Hematopoietic multipotent progenitor cell treated with erythropoietin and hydrocortisone succinate and interleukin-3 and kit ligand, for 15 days (in vitro differentiated cells): ENCODE measurements around the gene GSPT1.
"Not testable (repeated sequence)": the region's sequence is repeated elsewhere in the genome, so short reads cannot be mapped to it uniquely, and the experiment has no call there.

ENCODE experiments used
- DNase-seq: peaks from one replicate; pipeline ENCODE4 v3.0.0-alpha.2; 2015; ENCODE audit warnings: low spot score

Gene GSPT1

DNA sequence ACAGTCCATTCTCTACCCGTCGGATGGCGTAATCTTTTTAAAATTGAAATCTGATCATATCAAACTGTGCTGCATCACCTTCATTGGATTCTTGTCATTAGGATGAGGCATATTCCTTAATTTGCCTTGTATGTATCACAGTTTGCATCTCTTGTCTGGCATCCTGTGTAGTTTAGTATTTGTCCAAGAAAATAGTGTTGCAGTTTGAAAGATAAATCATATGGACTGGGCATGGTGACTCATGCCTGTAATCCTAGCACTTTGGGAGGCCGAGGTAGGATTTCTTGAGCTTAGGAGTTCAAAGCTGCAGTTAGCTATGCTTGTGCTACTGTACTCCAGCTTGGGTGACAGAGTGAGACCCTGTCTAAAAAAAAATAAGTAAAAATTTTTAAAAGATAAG lies 58.6 kb downstream of the GSPT1 start:
- DNase-seq: no peak

GRCh38 chr16:11852092-11852809 lies 63.5 kb downstream of the GSPT1 start:
- no peak for DNase-seq

DNA sequence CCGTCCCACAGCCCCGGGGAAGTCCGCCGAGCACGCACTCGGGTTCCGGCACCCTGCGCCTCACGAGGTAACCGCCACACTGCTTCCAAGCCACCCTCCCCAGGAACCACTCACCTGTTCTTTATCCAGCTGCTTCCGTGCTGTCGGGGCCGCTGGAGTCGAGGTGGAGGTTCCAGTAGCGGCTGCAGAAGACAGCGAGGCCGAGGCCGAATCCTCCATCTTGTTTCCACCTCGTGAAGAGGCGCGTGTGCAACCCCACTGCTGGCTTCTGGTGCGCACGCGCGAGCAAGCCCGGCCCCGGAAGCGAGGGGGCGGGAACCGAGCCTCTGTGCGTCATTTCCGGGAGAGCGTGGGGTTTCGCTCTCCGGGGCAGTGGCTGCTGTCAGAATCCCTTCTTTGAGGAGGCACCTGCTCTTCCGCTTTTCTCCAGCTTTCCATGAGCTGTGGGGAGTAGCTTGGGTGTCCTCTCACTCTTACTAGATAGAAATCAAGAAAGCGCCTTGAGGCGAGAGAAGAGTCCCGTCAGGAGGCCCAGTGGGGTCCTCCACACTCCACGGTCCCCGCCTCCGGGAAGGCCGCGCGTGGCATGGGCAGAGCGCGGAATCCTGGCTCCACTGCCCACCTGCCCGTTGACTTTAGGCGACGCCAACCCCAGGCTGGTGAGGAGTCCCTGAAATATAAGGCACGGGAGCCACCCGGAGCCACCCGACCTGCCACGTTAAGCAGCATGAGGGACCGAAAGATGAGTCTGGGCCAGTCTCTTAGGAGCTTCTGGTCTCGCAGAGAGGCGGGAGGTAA lies 64.3 kb downstream of the GSPT1 start, which contains the start of gene RSL1D1:
TSS of gene RSL1D1 (minus strand) at position 249 of the 798 bp plus-strand sequence. CDS start at position 219, 30 bp downstream.
- peak; percentile 96 for DNase-seq

DNA sequence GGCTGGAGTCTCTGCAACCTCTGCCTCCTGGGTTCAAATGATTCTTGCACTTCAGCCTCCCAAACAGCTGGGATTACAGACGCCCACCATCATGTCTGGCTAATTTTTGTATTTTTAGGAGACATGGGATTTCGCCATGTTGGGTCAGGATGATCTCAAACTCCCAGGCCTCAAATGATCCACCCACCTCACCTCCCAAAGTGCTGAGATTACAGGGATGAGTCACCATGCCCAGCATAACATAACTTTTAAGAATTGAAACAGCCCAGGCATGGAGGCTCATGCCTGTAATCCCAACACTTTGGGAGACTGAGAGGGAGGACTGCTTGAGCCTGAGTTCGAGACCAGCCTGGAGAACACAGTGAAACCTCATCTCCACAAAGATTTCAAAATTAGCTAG lies 66.9 kb downstream of the GSPT1 start:
- no peak for DNase-seq

DNA sequence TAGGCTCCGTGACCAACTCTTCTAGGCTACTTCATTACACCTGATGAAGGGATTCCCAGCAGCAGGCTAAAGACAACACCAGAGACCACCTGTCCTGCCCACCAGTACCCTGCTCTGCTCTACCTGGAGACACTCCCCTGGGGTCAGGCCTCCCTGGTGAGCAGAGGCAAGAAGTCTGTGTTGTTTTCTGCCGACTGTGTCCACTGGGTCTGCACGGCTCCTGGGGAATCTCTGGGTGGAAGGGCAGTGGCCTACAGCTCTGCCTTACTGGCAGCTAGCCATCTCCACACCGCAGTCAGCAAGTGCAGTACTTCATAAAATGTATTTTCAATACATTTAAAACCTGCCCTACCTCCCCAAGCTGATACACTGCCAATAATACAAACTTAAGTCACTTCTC lies 71.3 kb downstream of the GSPT1 start:
- DNase-seq: no peak

GRCh38 chr16:11843861-11844260 lies 71.9 kb downstream of the GSPT1 start:
- DNase-seq: no peak

DNA sequence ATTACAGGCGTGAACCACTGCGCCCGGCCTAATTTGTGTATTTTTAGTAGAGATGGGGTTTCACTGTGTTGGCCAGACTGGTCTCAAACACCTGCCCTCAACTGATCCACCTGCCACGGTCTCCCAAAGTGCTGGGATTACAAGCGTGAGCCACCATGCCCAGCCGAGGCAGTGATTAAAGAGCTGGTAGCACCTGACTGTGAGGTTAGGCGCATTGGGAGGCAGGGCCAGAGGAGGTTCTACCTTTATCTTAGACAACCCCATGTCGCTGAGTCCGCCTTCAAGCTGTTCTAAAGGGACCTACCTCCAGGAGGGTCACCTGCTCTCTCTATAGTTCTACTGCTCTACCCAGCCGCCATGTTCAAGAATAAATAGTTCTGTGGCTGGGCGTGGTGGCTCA lies 72.5 kb downstream of the GSPT1 start:
- no peak for DNase-seq

GRCh38 chr16:11841026-11841425 lies 74.7 kb downstream of the GSPT1 start:
- DNase-seq: no peak

GRCh38 chr16:11836650-11837244 lies 79.0 kb downstream of the GSPT1 start:
- DNase-seq: no peak

DNA sequence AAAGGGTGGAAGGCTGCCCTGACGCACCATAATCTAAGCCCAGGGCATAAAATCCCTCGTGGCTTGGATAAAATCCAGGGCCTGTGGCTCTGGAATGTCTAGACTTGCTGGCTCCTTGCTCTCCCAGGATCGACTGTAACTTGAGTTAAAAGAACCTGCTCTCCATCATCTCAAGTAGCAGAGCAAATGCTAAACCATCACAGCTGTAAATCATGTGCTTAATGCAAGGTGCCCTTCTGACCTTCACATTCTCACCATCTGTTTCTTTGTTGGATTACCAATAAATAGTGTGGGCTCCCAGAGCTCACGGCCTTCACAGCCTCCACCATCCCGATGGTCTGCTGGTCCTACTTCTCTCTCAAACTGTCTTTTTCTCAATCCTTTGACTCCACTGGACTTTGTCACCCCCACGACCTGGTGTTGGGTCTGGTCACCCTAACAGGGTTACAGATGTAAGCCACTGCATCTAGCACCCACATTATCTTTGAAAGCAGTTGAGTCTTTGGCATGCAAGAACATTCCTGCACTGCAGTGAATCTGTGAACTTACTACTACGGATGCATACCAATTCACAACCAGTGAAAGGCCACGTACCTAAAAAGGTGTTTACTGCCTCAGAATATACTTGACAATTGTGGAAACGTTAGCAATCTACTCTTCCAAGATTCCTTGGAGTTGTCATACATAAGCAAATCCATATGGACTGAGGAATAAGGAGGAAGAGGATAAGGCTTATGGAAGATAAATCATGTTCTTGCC lies 79.7 kb downstream of the GSPT1 start:
- no peak for DNase-seq

GRCh38 chr16:11835309-11835708 lies 80.4 kb downstream of the GSPT1 start:
- no peak for DNase-seq

DNA sequence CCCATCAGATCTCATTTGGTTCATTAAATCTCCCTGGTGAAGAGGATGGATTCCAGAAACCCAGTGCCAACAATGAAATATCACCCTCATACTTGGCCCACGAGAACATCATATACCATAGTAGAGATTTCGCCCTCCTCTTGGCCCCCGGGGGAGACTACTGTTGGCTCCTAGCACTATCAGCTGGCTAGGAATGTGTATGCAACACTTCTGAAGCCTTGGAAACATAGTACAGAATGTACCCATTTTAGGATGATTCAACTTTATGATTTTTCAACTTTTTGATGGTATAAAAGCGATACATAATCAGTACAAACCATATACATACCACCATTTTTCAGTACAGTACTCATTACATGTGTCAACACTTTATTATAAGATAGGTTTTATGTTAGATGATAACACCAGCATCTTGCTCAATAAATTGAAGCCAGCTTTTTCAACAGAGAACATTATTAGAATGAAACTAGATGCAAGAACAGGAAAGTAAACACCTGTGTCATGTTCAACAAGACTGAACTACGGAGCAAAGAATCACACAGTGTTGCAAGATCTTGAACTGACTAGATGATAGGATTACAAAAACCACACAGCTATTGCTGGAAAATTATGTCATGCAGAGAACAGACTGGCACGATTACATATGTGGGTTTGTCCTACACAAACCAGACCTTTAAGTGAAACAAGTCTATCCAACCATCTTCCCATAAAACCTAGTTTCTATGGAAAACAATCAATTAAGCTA lies 81.6 kb downstream of the GSPT1 start:
- DNase-seq: no peak

DNA sequence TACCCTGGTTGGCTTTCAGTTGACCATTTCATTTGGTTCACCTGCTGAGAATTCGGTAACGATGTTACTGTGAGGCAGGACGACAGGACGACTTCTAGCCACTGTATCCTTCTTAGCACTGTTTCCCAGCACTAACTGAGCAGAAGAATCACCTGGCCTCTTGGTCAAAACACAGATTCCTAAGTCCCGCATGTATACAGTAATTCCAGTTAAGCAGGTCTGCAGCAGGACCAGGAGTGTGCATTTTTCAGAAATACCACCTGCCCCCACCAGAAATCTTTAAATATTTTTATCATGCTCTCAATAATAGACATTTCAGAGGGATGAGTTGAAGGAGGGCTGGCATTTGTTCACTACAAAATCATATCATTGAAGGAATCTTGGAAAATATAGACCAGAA lies 87.1 kb downstream of the GSPT1 start:
- no peak for DNase-seq

DNA sequence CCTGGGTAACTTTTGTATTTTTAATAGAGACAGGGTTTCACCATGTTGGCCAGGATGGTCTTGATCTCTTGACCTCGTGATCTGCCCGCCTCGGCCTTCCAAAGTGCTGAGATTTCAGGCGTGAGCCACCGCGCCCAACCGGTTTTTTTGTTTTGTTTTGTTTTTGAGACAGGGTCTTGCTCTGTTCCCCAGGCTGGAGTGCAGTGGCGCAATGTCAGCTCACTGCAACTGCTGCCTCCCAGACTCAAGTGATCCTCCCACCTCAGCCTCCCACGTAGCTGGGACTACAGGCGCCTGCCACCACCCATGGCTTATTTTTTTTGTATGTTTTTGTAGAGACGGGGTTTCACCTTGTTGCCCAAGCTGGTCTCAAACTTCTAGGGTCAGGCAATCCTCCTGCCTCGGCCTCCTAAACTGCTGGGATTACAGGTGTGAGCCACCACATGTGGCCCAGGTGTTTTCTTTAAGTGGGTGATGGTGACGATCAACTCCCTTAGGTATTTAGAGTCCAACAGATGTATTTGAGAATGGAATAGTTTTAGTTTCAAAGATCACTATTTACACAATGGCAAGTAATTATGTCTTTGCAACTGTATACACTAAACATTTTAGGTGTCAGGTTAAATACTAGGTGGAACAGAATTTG lies 90.1 kb downstream of the GSPT1 start:
- not testable (repeated sequence) for DNase-seq

GRCh38 chr16:11824362-11824761 lies 91.4 kb downstream of the GSPT1 start:
- DNase-seq: no peak

- DNase-seq: not testable (repeated sequence)
These were observed 92.1 kb downstream of the GSPT1 start for GRCh38 chr16:11823645-11824044.

DNA sequence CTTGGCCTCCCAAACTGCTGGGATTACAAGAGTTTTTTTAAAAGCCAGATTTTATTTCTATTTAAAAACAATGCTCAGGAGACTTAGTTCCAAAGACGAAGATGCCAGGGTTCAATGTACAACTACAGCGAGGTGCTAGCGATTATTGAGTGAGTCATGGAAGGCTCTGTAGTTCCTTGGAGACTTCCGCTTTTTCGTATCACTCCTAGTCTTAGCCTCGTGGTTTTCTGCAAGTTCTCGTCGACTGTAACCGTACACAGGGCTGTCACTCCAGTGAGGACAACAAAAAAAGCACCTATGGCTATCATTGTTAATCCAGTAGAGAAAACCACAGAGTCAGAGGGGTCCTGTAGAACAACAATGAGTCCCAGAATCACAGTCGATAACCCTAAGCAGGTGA lies 96.0 kb downstream of the GSPT1 start:
- no peak for DNase-seq

DNA sequence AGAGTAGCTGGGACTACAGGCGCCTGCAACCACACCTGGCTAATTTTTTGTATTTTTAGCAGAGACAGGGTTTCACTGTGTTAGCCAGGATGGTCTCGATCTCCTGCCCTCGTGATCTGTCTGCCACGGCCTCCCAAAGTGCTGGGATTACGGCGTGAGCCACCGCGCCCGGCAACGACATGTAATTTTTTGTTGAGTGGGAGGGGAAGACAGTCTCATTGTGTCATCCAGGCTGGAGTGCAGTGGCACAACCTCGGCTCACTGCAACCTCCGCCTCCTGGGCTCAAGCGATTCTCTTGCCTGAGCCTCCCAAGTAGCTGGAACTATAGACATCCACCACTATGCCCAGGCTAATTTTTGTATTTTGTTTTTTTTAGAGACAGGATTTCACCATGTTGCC lies 96.8 kb downstream of the GSPT1 start:
- not testable (repeated sequence) for DNase-seq
